C4-2B (cell line): Measurements from ENCODE around the gene PACSIN2.
A peak's percentile ranks its signal among the peaks of the same experiment; 100 is the strongest.

Experiments
- H3K27ac ChIP-seq: fragments of 450-650 bp; 2 replicates; pipeline ENCODE4 v1.5.1; 2017
- CTCF ChIP-seq: fragments of 450-650 bp; conservative IDR thresholded peaks from 2 replicates; pipeline ENCODE4 v1.5.1; 2017; ENCODE audit warnings: mild to moderate bottlenecking
- ZFX ChIP-seq: fragments of 450-650 bp; IDR thresholded peaks from 2 replicates; pipeline ENCODE4 v1.6.1; 2017

The PACSIN2 gene

GRCh38 chr22:42855211-42855610 lies 159.7 kb downstream of the PACSIN2 start:
- TF ChIP-seq ZFX = no peak
- TF ChIP-seq CTCF = no peak
- peak overlapping the region; percentile 86 for H3K27ac ChIP-seq

GRCh38 chr22:42848941-42849550 lies 165.9 kb downstream of the PACSIN2 start:
- no peak overlapping the region for H3K27ac ChIP-seq
- TF ChIP-seq CTCF (no peak), ZFX (no peak)

- no peak for TF ChIP-seq CTCF
- TF ChIP-seq ZFX = no peak
- no peak overlapping the region for H3K27ac ChIP-seq
Measured at GRCh38 chr22:42847110-42847509, 167.8 kb downstream of the PACSIN2 start.

GRCh38 chr22:42844756-42845155 lies 170.2 kb downstream of the PACSIN2 start:
- TF ChIP-seq ZFX (no peak), CTCF (no peak)
- peak overlapping the region; percentile 79 for H3K27ac ChIP-seq

- H3K27ac ChIP-seq = no peak overlapping the region; the same call in 1 of the 2 replicates
- TF ChIP-seq CTCF = no peak
- TF ChIP-seq ZFX = no peak
Measured at GRCh38 chr22:42842658-42843370, 172.1 kb downstream of the PACSIN2 start.

- TF ChIP-seq ZFX (no peak), CTCF (no peak)
- no peak overlapping the region for H3K27ac ChIP-seq
Measured at GRCh38 chr22:42841444-42841843, 173.5 kb downstream of the PACSIN2 start.

GRCh38 chr22:42837556-42837955 lies 177.4 kb downstream of the PACSIN2 start:
- H3K27ac ChIP-seq = no peak overlapping the region
- no peak for TF ChIP-seq CTCF
- no peak for TF ChIP-seq ZFX
